SK-N-SH treated with all-trans-retinoic acid at 6 μM for 48 hours (cell line): Measurements from ENCODE around the gene PCGF5.
A peak's percentile ranks its signal among the peaks of the same experiment; 100 is the strongest.

Experiments
- ATAC-seq: fragments of 200-7000 bp; cut with Tn5 transposase; 3 replicates; pipeline ENCODE4 v1.9.1; 2020; ENCODE audit warnings: mild to moderate bottlenecking, moderate library complexity
- ARNTL ChIP-seq: fragments of 450-650 bp; formaldehyde crosslinking; IDR thresholded peaks from 2 replicates; pipeline ENCODE4 v1.5.0; 2020; ENCODE audit warnings: low read depth, mild to moderate bottlenecking, moderate library complexity, borderline replicate concordance
- BACH2 ChIP-seq: fragments of 250-450 bp; sonication (Bioruptor Pico); IDR thresholded peaks from 2 replicates; pipeline ENCODE4 v1.9.0; 2021; ENCODE audit warnings: mild to moderate bottlenecking, borderline replicate concordance
- CSDC2 ChIP-seq: fragments of 250-450 bp; sonication (Bioruptor Pico); IDR thresholded peaks from 2 replicates; pipeline ENCODE4 v1.5.0; 2020; ENCODE audit warnings: mild to moderate bottlenecking, moderate library complexity
- CSRNP3 ChIP-seq: fragments of 250-450 bp; sonication (Bioruptor Pico); IDR thresholded peaks from 2 replicates; pipeline ENCODE4 v1.5.1; 2021; ENCODE audit warnings: mild to moderate bottlenecking, moderate library complexity
- ESRRG ChIP-seq: fragments of 250-450 bp; sonication (Bioruptor Pico); IDR thresholded peaks from 2 replicates; pipeline ENCODE4 v1.6.1; 2021; ENCODE audit warnings: mild to moderate bottlenecking
- ISL1 ChIP-seq: fragments of 250-450 bp; sonication (Bioruptor Pico); IDR thresholded peaks from 2 replicates; pipeline ENCODE4 v2.1.2; 2022; ENCODE audit warnings: mild to moderate bottlenecking, moderate library complexity
- POU6F1 ChIP-seq: fragments of 250-450 bp; sonication (Bioruptor Pico); IDR thresholded peaks from 2 replicates; pipeline ENCODE4 v1.8.0; 2021; ENCODE audit warnings: low read depth, mild to moderate bottlenecking, moderate library complexity, borderline replicate concordance
- PPARA ChIP-seq: fragments of 250-450 bp; sonication (Bioruptor Pico); IDR thresholded peaks from 2 replicates; pipeline ENCODE4 v1.5.0; 2020; ENCODE audit warnings: mild to moderate bottlenecking, borderline replicate concordance
- RARB ChIP-seq: fragments of 250-450 bp; sonication (Bioruptor Pico); IDR thresholded peaks from 2 replicates; pipeline ENCODE4 v1.8.0; 2021; ENCODE audit warnings: mild to moderate bottlenecking, moderate library complexity
- SNAI2 ChIP-seq: fragments of 250-450 bp; sonication (Bioruptor Pico); IDR thresholded peaks from 2 replicates; pipeline ENCODE4 v1.5.0; 2020; ENCODE audit warnings: mild to moderate bottlenecking, moderate library complexity
- TOX ChIP-seq: fragments of 250-450 bp; sonication (Bioruptor Pico); IDR thresholded peaks from 2 replicates; pipeline ENCODE4 v1.8.0; 2021; ENCODE audit warnings: mild to moderate bottlenecking, moderate library complexity, borderline replicate concordance
- TSHZ2 ChIP-seq: fragments of 250-450 bp; sonication (Bioruptor Pico); IDR thresholded peaks from 2 replicates; pipeline ENCODE4 v1.5.0; 2020; ENCODE audit warnings: mild to moderate bottlenecking, moderate library complexity
- ZC3H10 ChIP-seq: fragments of 250-450 bp; sonication (Bioruptor Pico); IDR thresholded peaks from 2 replicates; pipeline ENCODE4 v1.5.1; 2021; ENCODE audit warnings: mild to moderate bottlenecking, moderate library complexity
- ZFP3 ChIP-seq: fragments of 250-450 bp; sonication (Bioruptor Pico); IDR thresholded peaks from 2 replicates; pipeline ENCODE4 v1.5.0; 2020; ENCODE audit warnings: mild to moderate bottlenecking, moderate library complexity
- ZFP30 ChIP-seq: fragments of 450-650 bp; formaldehyde crosslinking; IDR thresholded peaks from 2 replicates; pipeline ENCODE4 v1.5.0; 2022; ENCODE audit warnings: mild to moderate bottlenecking, moderate library complexity
- ZNF565 ChIP-seq: fragments of 450-650 bp; formaldehyde crosslinking; conservative IDR thresholded peaks from 2 replicates; pipeline ENCODE4 v1.5.0; 2020; ENCODE audit warnings: low read depth, mild to moderate bottlenecking, moderate library complexity
- ZNF70 ChIP-seq: fragments of 450-650 bp; formaldehyde crosslinking; IDR thresholded peaks from 2 replicates; pipeline ENCODE4 v1.5.0; 2020; ENCODE audit warnings: mild to moderate bottlenecking, moderate library complexity
- ZNF8 ChIP-seq: fragments of 450-650 bp; formaldehyde crosslinking; IDR thresholded peaks from 2 replicates; pipeline ENCODE4 v1.5.0; 2020; ENCODE audit warnings: mild to moderate bottlenecking, moderate library complexity

The PCGF5 gene

DNA sequence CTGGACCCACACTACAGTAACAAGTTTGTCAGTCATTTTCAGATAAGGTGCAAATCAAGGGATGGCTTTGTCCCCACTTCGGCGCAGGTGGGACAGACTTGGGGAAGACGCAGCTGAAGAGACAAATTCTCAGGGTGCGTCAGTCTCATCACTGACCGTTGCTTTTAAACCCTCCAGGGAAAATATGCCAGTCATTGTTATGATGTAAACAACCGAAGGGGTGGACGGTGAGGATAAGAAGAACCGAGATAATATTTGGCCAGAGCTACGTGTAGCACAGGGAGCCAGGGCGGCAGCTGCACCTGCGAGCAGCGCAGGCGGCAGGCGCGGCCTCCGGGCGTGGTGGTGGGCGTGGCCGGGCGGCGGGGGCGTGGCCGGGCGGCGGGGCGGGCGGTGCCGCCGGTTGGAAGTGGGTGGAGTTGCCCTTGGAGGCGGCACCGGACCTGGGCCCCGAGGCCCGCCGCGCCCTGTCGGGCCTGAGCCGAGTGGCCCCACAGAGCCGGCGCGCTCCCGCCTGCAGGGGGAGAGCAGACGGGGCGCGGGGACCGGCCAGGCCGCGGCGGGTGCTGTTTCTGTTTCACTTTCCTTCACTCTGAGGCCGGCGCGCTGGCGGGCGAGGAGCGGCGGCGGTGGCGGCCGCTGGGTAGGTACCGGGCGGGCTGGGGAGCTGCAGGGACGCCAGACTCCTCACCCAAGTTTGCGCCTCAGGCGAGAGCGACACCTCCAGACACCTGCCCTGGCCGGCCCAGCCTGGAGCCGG, at the start of gene PCGF5:
TSS of gene PCGF5 (plus strand) at position 470 of the 760 bp plus-strand sequence. CDS start 2,209 bp downstream, outside the sequence.
- peak; percentile 100 for ATAC-seq
- TF ChIP-seq ZFP30 (no peak), ZC3H10 (CRISPR knock-in tag) (no peak), ZNF565 (no peak), TSHZ2 (0 out of 2 replicates have a peak, but pooled peaks have one; percentile 18)

- ATAC-seq = no peak
- TF ChIP-seq SNAI2 (CRISPR knock-in tag) (no peak), CSRNP3 (CRISPR knock-in tag) (no peak)
Observed at GRCh38 chr10:91171485-91171884, 49.0 kb upstream of the PCGF5 start.

- TF ChIP-seq PPARA (CRISPR knock-in tag) (no peak), ZNF565 (no peak), TOX (CRISPR knock-in tag) (no peak), BACH2 (CRISPR knock-in tag) (no peak), ZC3H10 (CRISPR knock-in tag) (no peak), SNAI2 (CRISPR knock-in tag) (no peak), CSRNP3 (CRISPR knock-in tag) (no peak), TSHZ2 (no peak), POU6F1 (CRISPR knock-in tag) (no peak), ISL1 (no peak), ZNF8 (CRISPR knock-in tag) (no peak), ARNTL (CRISPR knock-in tag) (no peak), RARB (CRISPR knock-in tag) (no peak), ZNF70 (CRISPR knock-in tag) (no peak), ZFP30 (no peak), ZFP3 (CRISPR knock-in tag) (no peak), CSDC2 (CRISPR knock-in tag) (no peak), ESRRG (CRISPR knock-in tag) (no peak)
- ATAC-seq = no peak
Observed at GRCh38 chr10:91172348-91172747, 48.1 kb upstream of the PCGF5 start.
